Posterior cingulate gyrus (tissue), 11 donors: Measurements from ENCODE around the gene GTF2A1L.
"Not testable (repeated sequence)": the region's sequence is repeated elsewhere in the genome, so short reads cannot be mapped to it uniquely, and the experiment has no call there.

Source experiments
- DNase-seq, 10 donors: peaks; one replicate each; pipeline versions ENCODE4 v3.0.0 to v3.0.0-alpha.2; 2020 to 2021; ENCODE audit warnings: mixed read lengths in 3 of 10
- intact Hi-C: fragments of 100-400 bp; cut with DNase I; formaldehyde crosslinking; loops from one replicate; pipeline ENCODE4 v1.15.1; 2023

Gene GTF2A1L

DNA sequence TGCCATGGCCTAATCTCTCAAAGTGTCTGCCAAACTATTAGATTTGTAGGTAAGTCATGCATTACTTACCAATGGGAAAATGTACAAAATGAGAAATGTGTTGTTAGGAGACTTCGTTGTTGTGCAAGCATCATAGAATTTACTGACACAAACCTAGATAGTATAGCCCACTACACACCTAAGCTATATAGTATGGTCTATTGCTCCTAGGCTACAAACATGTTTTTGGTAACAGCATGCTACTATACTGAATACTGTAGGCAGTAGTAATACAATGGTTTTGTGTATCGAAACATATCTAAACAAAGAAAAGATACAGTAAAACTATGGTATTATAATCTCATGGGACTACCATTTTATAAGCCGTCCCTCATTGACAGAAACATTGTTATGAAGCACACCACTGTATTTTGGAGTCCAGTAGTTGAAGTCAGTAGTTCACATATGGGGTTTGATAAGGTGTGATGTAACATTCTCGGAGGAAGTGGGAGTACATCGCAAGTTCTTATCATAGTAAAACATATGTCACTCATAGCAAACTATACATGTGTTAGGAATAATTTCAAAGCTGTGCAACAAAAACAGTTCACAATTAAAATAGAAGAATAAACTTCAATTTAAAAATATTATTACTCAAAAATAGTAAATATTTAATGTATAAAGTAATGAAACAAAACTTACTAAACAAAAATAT, 12.0 kb upstream of the GTF2A1L start:
- DNase-seq = no peak
- intact Hi-C loops = no loop called here

DNA sequence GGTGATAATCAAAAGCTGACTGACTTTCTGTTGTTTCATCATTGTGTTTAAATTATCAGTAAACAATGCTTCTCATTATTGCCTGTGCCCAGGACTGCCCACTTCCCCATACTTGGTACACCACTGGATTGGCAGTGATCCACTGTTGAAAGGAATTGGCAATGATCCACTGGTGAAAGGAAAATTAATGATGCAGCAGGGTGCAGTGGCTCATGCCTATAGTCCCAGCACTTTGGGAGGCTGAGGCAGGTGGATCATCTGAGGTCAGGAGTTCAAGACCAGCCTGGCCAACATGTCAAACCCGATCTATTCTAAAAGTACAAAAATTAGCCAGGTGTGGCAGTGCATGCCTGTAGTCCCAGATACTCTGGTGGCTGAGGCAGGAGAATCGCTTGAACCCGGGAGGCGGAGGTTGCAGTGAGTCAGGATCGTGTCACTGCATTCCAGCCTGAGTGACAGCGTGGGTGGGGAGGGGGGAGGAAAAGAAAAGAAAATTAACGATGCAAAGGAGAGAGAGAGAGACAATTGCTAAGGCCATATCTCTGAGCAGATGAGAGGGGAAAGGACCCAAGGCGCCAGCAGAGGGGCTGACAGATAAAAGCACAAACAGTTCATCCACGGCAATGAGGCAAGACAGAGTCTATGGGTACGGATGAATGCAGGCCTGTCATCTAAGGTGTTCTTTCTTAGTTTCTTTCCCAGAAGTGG, 10.2 kb upstream of the GTF2A1L start:
- intact Hi-C loops = no loop called here
- DNase-seq = peak in 1 of 10 donors; percentile 28

DNA sequence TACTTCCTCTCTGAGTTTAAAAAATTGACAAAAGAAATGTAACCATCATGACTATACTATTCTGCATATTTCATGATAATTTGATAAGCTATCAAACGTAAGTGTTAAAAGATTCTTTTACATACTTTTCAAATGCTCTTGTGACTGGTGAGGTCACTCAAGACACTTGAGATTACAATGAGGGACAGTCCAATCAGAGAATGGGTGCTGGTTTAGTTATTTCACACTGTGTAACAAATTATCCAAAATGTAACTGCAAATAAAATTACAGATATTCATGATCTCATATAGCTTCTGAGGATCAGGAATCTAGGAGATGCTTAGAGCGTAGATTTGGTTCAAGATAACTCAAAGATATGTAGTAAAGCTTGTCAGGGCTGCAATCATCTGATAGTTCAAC, 4.4 kb upstream of the GTF2A1L start:
- no peak for DNase-seq
- intact Hi-C loops = no loop called here

DNA sequence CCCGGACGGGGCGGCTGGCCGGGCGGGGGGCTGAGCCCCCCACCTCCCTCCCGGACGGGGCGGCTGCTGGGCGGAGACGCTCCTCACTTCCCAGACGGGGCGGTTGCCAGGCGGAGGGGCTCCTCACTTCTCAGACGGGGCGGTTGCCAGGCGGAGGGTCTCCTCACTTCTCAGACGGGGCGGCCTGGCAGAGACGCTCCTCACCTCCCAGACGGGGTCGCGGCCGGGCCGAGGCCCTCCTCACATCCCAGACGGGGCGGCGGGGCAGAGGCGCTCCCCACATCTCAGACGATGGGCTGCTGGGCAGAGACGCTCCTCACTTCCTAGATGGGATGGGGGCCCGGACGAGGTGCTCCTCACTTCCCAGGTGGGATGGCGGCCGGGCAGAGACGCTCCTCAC, 3.1 kb upstream of the GTF2A1L start:
- intact Hi-C loops = not testable (repeated sequence)
- peak in 1 of 10 donors; percentile 63 for DNase-seq

DNA sequence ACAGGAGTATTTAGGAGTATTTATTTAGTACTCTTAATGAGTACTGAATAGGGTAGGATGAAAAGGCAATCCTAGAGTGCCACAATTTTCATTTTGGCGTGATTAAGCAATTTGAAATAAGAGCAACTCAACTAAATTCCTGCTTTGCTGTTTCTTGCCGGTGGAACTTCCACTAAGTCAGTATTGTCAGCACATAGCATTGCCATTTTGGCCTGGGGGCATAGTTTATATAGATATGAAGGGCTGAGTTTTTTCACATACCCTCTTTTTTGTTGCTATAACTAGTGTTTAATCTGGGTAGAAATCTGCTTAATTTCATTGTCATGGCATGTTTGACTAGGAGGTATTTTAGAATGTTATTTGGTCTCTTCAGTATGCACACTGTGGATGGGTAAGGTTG, 1.9 kb downstream of the GTF2A1L start:
- no peak for DNase-seq
- intact Hi-C loops = no loop called here

DNA sequence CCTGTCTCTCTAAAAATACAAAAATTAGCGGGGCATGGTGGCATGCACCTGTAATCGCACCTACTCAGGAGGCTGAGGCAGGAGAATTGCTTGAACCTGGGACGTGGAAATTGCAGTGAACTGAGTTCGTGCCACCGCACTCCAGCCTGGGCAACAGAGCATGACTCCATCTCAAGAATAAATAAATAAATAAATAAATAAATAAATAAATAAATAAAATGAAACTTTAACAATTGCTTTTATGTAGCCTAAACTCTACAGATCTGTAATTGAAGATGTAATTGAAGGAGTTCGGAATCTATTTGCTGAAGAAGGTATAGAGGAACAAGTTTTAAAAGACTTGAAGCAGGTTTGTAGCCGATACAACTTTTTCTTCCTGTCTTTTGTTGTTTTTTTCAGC, 2.9 kb downstream of the GTF2A1L start:
- DNase-seq = no peak
- intact Hi-C loops = no loop called here

DNA sequence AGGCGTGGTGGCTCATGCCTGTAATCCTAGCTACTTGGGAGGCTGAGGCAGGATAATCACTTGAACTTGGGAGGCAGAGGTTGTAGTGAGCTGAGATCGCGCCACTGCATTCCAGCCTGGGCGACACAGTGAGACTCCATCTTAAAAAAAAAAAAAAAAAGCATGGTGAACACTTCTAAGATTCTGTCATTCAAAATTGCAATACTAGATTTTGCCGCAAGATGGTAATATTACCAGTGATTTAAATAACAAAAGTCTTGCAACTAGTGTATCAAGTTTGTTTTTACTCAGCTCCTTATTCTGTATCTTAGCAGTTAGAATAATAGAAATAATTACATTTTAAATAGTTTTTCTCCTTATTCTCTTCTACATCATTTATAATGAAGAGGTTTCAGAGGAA, 5.0 kb downstream of the GTF2A1L start:
- intact Hi-C loops, DNase-seq: not testable (repeated sequence)

DNA sequence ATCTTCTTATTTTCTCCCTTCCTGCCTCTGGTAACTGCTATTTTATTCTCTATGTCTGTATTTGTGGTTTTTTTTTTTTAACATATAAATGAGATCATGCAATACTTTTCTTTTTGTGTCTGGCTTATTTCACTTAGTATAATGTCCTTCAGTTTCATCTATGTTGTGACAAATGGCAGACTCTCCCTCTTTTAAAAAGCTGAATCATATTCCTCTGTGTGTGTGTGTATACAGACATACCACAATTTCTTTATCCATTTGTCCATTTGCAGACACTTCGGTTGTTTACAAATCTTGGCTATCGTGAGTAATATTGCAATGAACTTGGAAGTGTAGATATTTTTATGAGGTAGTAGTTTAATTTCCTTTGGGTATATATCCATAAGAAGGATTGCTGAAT, 7.0 kb downstream of the GTF2A1L start:
- intact Hi-C loops = no loop called here
- DNase-seq = no peak

DNA sequence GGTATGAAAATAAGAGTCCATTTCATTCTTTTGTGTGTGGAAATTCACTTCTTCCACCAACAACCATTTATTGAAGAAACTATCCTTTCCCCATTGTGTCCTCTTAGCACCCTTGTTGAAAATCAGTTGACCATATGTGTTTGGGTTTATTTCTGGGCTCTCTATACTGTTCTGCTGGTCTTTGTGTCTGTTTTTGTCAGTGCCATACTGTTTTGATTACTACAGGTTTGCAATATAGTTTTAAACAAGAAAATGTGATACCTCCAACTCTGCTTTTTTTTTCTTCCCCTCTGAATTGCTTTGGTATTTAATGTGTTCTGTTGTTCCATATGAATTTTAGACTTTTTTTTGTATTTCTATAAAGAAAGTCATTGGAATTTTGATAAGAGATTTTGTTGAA, 8.4 kb downstream of the GTF2A1L start:
- intact Hi-C loops = no loop called here
- DNase-seq = no peak

DNA sequence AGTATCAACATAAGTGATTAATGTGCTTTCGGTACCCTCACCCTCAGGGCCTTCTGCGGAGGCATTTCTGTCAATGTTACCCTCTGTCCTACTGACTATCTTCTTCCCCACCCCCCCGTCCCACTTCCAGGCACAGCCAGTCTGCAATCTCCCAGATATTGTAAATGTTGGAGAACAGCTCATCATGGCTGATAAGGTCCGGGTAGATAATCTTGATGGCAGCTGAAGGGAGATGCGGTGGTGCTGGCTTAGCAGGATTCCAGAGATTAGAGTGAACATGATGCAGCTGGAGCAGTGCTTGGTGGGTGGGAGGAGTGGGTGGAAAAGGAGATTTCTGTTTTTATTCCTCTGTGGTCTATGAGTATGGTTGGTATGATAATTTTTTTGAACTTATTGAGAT, 15.5 kb downstream of the GTF2A1L start:
- intact Hi-C loops = no loop called here
- no peak for DNase-seq

DNA sequence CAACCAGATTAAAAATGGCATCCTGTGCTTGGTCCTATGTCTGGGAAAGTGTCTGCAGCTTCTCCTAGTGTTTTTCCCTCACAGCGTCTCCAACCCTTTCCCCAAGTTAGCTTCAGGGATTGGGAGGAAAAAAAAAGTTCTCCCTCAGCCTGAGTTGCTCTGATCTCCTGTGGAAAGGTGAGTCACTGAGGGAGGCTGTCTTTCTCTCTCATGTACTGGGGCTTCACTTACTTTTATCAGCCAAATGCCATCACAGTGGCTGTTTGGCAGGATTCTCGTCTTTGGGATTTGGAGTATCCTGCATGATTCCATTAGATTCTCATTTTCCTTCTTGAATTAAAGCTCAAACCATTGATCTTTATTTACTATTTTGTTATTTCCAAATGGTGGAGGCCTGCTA, 18.1 kb downstream of the GTF2A1L start:
- intact Hi-C loops = no loop called here
- no peak for DNase-seq

DNA sequence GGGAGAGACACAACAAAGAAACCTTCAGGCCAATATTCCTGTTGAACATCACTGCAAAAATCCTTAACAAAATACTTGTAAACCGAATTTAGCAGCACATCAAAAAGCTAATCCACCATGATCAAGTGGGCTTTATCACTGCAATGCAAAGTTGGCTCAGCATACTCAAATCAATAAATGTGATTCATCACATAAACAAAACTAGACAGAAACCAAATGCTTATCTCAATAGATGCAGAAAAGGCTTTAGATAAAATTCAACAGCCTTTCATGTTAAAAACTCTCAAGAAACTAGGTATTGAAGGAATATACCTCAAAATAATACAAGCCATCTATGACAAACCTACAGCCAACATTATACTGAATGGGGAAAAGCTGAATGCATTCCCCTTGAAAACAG, 20.6 kb downstream of the GTF2A1L start:
- DNase-seq = no peak
- intact Hi-C loops = no loop called here

DNA sequence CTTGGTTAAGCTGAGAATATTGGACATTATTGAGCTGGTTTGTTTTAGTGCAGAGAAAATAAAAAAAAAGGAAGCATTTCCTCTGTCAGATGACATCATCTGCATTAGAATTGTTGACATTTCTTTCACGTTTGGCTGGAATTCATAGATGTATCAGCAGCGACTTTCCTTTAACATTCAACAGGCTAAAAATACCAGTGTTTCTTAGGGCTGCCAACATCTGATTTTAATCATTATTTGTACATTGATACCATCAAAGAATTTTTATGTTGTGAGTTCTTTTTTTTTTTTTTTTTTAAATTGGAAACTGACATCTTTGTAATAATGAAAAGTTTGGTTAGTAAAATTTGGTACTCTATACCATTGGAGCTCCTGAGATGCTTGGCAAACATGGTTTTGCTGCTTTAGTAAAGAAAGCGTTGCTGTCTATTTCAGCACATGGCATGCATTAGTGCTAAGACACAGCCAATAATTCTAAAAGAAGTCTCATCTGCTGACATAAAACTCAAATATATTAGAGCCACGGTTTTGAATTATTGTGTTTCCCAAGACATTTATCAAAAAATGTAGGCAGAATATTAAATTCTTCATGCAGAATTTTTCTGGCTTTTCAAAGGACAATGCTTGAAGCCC, 33.6 kb downstream of the GTF2A1L start:
- no peak for DNase-seq

DNA sequence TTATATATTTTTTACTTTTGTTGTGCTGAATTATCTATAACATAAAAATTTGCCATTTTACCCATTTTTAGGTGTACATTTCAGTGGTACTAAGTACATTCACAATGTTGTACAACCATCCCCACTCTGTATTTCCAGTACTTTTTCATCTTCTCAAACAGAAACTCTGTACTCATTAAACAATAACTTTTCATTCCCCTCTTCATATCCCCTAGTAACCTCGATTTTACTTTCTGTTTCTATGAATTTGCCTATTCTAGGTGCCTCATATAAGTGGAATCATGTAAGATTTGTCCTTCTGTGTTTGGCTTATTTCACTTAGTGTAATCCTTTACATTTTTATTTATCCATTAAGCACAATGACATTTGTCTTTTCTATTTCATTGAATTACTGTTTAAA, 51.3 kb downstream of the GTF2A1L start:
- DNase-seq = no peak
- intact Hi-C loops = no loop called here

More for the DNA sequence above, 33.6 kb downstream of the GTF2A1L start:
- intact Hi-C loops = no loop called here

DNA sequence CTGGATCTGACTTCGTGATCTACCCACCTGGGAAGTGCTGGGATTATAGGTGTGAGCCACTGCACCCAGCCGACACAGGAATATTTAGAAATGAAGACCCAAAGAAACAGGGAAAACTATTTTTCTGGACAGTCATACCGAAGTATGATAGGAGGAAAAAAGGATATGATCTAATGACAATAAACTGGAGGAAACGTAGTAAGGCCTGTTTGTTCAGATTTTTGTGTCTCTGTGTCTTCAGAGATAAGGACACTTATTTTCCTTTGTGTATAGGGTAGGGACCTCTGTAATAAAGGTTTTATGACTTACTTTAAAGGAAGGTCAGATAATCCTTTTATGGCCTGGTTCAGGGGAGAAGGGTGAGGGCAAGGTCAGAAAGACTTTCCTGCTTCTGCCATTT, 55.9 kb downstream of the GTF2A1L start:
- no peak for DNase-seq

DNA sequence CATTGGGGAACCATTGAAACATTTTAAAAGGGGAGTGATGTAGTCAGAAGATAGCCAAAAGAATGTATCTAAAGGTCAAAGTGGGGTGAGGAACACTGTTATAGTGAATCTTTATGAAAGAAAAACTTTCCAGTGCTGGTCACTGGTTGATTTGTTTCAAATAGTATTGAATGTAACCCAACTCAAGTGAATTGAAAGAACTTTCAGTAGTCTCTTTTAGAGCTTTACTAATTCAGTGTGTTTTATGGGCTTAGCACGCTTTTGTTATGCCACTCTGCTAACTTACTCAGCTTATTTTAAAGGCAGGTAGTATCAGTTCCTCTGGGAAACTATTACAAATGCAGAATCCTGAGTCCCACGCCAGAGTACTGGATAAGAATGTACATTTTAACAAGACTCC, 57.3 kb downstream of the GTF2A1L start:
- DNase-seq = no peak
- intact Hi-C loops = no loop called here

More for the DNA sequence above, 55.9 kb downstream of the GTF2A1L start:
- intact Hi-C loops = no loop called here

DNA sequence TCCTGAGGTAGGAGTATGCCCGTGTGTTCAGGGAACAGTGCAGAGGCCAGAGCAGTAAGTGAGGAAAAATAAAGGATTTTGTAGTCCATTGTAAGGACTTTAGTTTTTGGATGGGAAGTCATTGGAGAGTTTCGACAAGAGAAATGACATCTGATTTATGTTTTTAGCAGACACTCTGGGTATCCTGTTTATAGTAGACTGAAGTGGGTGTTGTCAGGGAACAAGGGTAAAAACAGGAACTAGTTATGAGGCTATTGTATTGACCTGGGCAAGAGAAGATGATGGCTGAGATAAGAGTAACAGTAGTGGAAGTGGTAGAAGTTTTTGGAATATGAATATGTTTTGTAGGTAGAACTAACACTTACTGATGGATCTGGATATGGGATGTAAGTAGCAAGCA, 59.8 kb downstream of the GTF2A1L start:
- intact Hi-C loops = no loop called here
- no peak for DNase-seq

DNA sequence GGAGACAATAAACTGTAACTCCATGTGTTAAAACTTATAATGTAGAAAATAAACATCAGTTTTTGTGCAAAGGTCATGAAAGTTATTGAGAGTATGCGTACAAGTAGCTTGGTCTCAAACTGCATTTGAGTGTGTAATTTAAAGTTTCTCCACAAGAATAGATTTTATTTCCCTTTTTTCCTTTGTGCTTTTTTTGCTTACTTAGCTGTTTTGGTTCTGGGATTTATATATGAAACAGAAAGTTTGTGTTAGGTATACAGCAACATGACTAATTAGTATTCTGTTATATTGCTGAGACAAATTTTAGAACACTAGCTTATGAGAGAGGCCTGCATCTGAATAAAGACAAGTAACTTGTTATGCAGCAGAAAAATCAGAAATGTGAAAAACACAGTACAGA, 67.5 kb downstream of the GTF2A1L start:
- intact Hi-C loops = no loop called here
- DNase-seq = no peak

DNA sequence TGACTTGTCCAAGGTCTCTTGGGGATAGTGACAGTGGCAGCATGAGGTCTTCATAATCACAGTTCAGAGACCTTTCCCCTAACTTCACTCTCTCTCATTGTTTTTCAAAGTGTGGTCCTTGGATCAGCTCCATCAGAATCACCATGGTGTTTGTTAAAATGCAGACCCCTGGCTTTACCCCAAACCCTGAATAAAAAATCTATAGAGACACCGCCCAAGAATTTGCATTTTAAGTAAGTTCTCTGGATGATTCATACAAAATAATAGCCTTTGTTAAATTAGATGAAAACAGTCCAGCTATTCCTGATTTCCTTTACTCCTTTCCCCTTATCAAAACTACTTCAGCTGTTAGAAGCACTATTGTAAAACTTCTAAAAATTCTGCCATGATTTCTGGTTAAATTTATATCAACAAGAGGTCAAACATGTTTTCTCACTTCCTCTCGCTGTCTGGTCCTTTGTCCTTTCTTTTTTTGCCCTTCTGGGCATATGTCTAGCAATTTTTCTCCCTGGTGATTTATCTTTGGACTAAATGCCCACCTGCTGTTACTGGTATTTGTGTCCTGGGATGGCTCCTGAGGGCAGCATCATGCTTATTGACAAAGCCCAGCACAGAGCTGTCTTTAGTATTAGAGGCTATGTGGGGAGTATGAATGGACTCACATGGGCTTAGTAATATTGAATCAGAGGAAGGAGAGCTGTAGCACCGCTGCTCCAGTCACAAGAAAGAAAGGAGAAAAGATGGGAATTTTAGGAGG, 74.5 kb downstream of the GTF2A1L start:
- intact Hi-C loops = no loop called here
- no peak for DNase-seq

DNA sequence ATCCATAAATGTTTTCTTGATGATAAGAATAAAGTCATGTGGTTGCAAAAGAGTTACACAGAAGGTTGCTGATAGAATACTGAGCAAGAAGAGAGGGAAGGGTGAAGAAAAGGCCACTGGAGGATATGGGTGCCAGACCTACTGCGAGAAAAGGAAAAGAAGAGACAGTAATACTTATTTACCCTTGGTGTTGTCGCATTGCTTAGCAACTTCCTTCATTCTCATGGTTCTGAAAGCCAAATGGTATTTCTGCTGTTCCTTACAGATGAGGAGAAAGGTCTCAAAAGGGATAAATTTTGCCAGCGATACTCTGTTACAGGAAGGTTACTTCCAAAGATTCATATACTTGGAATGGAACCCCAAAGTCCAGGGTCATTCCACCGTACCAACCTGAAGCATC, 75.4 kb downstream of the GTF2A1L start:
- DNase-seq = no peak
- intact Hi-C loops = no loop called here

DNA sequence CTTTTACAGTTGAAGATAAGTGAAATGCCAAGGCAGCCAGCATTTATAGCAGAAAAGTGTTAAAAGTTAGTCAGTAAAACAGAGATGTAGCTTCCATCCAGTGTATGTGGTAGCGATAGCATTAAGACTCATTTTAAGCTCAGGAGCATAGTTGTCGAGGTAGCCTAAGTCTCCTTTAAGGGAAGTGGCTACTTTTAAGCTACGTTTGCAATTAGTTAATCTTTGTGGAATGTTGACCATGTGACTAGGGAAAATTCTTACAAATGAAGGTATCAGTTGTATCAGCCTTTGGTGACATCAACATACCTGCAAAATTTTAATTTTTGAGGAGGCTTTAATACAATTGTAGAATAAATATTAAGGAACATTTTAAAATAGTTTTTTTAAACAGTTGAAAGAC, 76.0 kb downstream of the GTF2A1L start:
- no peak for DNase-seq
- intact Hi-C loops = no loop called here
